Progenitor cell of endocrine pancreas (in vitro differentiated cells): ENCODE results near the gene PPARA. TPM values are rescaled to one million over a fixed set of nuclear protein-coding genes. Genes with fewer than 3 reads are reported as not detected.

Source experiments
- DNase-seq: peaks from one replicate; pipeline ENCODE4 v3.0.0; 2021; ENCODE audit warnings: low spot score; ENCODE audit not compliant: unreplicated experiment
- H3K27ac Mint-ChIP-seq: 2 replicates; pipeline ENCODE4 v1.8.0; 2021; ENCODE audit warnings: mild to moderate bottlenecking, moderate library complexity, mixed read lengths
- H3K27me3 Mint-ChIP-seq: 2 replicates; pipeline ENCODE4 v1.8.0; 2021; ENCODE audit warnings: mixed read lengths
- H3K36me3 Mint-ChIP-seq: 2 replicates; pipeline ENCODE4 v1.8.0; 2022; ENCODE audit warnings: mixed read lengths; ENCODE audit not compliant: insufficient read depth
- H3K4me1 Mint-ChIP-seq: 2 replicates; pipeline ENCODE4 v1.8.0; 2021; ENCODE audit warnings: low read depth, mixed read lengths
- H3K4me3 Mint-ChIP-seq: 2 replicates; pipeline ENCODE4 v1.8.0; 2021; ENCODE audit warnings: low read depth, mild to moderate bottlenecking, moderate library complexity, mixed read lengths
- H3K9me3 Mint-ChIP-seq: 2 replicates; pipeline ENCODE4 v1.8.0; 2021; ENCODE audit warnings: low read depth, mixed read lengths
- CTCF ChIP-seq: fragments of 200-600 bp; sonication (generic); IDR thresholded peaks from one replicate; pipeline ENCODE4 v1.5.0; 2021; ENCODE audit warnings: antibody characterized with exemption, mild to moderate bottlenecking; ENCODE audit not compliant: unreplicated experiment
- total RNA-seq: library from RNA; stranded (reverse); gene quantifications from 2 replicates; pipeline ENCODE4 v1.2.1, GENCODE V29; 2021

PPARA gene
- total RNA-seq, 1 donor from 2014 or later, result 33.5 TPM

DNA sequence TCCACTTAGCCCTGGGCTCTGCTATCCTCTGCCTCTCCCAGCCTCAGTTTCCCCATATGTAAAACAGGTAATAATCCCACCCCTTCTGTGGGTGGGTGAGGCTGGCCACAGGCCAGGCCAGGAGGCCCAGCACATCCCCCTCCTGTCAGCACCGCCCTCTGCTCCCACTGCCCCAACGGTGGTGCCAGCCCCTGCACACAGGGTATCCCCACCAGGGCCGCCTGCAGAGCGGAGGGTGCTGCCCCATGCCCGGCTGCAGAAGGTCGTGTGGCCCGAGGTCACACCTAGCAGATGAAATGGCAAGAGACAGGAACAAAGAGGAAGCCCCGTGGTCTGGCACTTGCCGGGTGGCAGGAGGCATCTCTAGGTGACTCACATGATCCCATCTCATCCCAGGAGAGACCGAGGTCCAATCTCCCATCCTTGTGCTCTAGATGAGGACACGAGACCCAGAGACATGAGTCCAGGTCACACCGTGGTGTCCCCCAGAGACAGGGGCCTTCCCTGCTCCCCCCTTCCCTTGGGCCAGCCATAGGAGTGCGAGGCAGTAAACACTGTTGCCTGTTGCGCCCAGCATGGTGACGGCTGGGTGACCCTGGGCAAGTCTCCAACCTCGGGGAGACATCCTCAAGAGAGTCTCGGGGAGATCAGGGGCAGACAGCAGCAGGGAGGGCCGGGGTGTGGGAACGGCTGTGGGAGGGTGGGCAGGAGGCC lies 27.2 kb upstream of the PPARA start:
- Mint-ChIP-seq H3K4me1 (no peaks in the 10 kb centered on the region), H3K36me3 (no peaks in the 10 kb centered on the region), H3K4me3 (no peak overlapping the region), H3K27me3 (peaks cover 9% of the 10 kb centered on the region), H3K27ac (no peak overlapping the region), H3K9me3 (no peaks in the 10 kb centered on the region)
- no peak for DNase-seq
- TF ChIP-seq CTCF, result no peak

- Mint-ChIP-seq H3K9me3 (no peaks in the 10 kb centered on the region), H3K36me3 (no peaks in the 10 kb centered on the region), H3K4me3 (no peak overlapping the region), H3K4me1 (no peaks in the 10 kb centered on the region), H3K27me3 (peaks cover 4% of the 10 kb centered on the region), H3K27ac (no peak overlapping the region)
- no peak for DNase-seq
- no peak for TF ChIP-seq CTCF
Measured at GRCh38 chr22:46123694-46124382, 26.5 kb upstream of the PPARA start.

DNA sequence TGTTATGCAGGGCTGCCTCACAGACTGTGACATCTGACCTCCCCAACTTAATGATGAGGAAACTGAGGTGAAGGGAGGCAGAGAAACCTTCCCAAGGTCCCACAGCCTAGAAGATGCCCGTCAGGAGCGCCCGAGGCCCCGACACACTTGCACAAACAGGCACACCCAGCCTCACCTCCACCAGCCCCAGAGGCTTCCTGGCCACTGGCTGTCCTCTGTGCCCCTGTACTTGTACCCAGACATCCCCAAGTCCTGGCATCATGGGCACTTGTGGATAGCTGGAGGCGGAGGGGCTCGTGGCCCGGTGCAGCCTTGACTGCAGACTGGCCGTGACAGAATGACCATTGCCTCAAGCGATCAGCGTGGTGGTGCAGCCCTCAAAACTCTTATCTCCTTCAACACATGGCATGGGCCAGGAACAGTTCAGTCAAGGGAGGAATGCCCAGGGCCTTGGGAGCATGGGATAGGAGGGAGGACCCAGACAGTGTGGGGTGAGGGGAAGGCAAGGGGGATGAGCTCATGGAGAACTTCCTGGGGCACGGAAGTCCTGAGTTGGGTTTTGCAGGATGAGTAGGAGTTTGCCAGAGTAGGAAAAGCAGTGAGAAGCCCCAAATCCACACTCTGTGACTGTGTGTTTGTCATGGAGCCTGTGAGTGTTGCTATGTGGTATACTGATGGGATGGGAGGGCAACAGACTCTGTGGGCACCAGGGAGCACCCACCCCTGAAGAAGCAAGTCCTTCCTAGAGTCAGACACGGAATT lies 25.8 kb upstream of the PPARA start:
- Mint-ChIP-seq H3K9me3 (no peaks in the 10 kb centered on the region), H3K36me3 (no peaks in the 10 kb centered on the region), H3K4me1 (no peaks in the 10 kb centered on the region), H3K27me3 (peaks cover 4% of the 10 kb centered on the region), H3K4me3 (no peak overlapping the region), H3K27ac (no peak overlapping the region)
- DNase-seq, result no peak
- no peak for TF ChIP-seq CTCF

DNA sequence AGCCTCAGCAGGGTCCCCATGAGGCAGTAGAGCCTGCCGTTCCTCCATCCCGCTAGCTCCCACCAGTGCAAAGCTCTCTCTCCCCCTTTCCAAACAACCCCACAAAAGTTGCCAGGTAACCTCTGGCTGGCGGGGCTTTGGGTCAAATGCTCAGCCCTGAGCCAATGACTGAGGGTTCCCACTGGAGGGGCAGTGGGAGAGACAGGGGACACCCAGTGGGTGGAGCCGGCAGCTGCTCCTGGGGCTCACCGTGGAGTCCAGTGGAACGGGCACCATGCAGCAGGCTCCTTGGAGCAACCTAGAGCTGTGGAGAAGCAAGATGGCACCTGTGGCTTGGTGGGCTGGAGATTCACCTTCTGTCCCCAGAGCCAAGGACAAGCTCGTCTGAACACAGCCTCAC lies 25.0 kb upstream of the PPARA start:
- no peak overlapping the region for H3K27ac Mint-ChIP-seq
- H3K4me1 Mint-ChIP-seq, result no peaks in the 10 kb centered on the region
- H3K4me3 Mint-ChIP-seq, result no peak overlapping the region
- H3K27me3 Mint-ChIP-seq, result peaks cover 4% of the 10 kb centered on the region
- no peak for TF ChIP-seq CTCF
- H3K9me3 Mint-ChIP-seq, result no peaks in the 10 kb centered on the region
- H3K36me3 Mint-ChIP-seq, result no peaks in the 10 kb centered on the region
- DNase-seq, result no peak
